NB4 (cell line): Measurements from ENCODE around the gene LCNL1.

Source experiments
- CTCF ChIP-seq: IDR thresholded peaks from one replicate; pipeline ENCODE4 v1.5.1; 2012; ENCODE audit warnings: low read depth, low read length
- MYC ChIP-seq: IDR thresholded peaks from 2 replicates; pipeline ENCODE4 v1.6.1; 2011; ENCODE audit warnings: low read depth, low read length
- POLR2A ChIP-seq: IDR thresholded peaks from 2 replicates; pipeline ENCODE4 v1.6.1; 2011; ENCODE audit warnings: mild to moderate bottlenecking; ENCODE audit not compliant: insufficient read length; ENCODE audit errors: extremely low read depth

DNA sequence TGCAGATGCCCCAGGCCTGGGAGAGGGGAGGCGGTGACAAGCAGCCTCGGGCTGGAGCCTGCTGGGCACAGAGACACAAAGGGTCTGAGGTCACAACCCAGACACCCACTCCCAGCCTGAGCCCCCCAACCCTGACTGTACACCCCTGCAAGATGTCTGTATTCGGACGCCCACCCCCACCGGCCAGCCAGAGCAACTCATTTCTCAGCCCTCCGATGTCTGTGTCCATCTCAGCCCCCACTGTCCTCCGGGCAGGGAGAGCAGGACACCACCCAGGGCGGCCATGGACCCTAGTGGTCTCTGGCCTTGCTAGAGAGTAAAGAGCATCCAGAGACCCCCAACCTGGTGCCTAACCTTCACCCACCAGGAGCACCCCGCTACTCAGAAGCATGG is 26.9 kb upstream of the LCNL1 start:
- TF ChIP-seq MYC, result no peak
- TF ChIP-seq CTCF, result no peak
- TF ChIP-seq POLR2A, result no peak
